NCI-H460 (cell line): ENCODE data around the gene MFF. TPM values are rescaled to one million over a fixed set of nuclear protein-coding genes. Genes with fewer than 3 reads are reported as not detected.

Experiments used
- DNase-seq: peaks from one replicate; pipeline ENCODE4 v3.0.0-alpha.2; 2016; ENCODE audit warnings: low read depth; ENCODE audit errors: extremely low read depth
- total RNA-seq: library from RNA; depleted of rRNA; stranded (reverse); fragments of >200 nt; shearing (Covaris generic); gene quantifications from 2 replicates; pipeline ENCODE4 v1.2.3, GENCODE V29; 2014; rRNA removed

The MFF gene
- total RNA-seq, 1 experiment from 2014 or later, result 785 TPM

DNA sequence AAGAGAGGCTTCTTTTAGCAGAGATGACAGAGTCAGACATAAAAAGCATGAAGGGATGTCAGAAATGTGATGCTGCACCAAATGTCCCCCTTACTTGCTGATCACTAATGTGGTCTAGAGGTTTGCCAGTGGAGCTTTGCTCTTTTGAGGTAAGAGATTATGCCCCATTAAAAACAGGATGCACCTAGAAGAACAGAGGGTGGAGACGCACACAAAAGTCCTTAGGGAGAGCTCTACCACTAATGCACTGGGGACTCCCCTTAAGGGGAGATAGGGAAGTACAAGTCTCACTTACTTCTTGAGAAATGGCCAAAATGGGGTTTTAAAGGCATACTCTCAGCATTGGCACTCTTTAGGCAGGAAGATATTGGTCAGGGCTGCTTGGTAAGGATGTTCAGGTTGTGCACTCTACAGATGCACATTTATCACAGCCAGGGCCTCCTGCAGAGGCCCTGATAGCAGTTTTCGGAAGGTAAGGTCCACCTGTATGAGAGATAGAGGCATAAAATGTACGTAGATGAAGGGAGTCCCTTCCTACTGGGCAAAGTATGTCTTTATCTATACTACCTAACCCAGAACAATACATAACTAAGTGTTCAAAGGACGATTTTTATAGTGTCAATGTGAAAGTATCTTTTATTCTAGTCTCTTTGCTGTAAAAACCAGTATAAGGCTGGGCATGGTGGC is 79.7 kb downstream of the MFF start:
- no peak for DNase-seq

DNA sequence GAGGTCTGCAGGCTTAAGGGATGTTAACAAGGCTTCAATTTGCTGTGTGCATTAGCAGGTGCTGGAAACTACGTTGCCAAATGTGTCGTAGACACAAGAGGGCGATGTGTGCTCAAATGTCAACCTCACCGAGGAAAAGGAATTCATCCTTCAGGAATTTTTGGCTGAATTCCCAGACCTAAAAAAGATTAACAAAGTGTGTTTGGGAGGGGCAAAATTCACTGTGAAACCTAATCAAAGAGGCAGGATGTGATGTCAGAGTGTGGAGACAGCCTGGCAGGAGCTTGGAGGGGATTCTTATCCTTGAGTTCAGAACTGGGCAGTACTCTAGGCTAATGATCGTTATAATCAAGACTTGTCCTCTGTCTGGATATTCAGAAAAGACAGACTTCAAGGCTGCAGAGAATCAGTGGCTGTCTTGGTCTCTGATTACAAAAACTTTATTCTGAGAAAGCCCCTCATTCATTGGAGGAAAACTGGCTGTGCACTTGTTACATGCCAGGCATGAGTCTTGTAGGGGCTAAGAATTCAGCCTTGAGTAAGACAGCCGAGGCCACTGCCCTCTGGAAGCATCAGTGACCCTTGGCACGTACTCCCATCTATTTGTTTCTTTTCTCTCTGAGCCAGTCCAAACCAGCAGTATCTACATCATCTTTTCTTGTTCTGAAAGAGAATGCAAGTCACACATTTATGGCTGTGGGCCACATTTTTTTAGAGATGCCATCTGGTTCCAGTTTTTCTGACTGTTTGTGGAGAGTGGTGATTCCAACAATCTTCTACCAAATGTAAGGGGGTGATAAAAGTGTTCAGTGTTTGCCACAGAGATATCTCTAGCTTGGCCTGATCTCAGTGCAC is 81.4 kb downstream of the MFF start:
- DNase-seq, result peak; percentile 98

Other genes starting within 250 kb of the MFF start
- gene COL4A4, start 161.0 kb upstream of the MFF start, total RNA-seq, result 6.6 and 8.0 TPM in 2 replicates
- gene COL4A3, start 160.6 kb upstream of the MFF start, total RNA-seq, result 4.0 and 5.5 TPM in 2 replicates
- gene TM4SF20, start 54.1 kb downstream of the MFF start, total RNA-seq, result 0.72 and 0.99 TPM in 2 replicates
- gene SCYGR1, start 62.7 kb downstream of the MFF start, total RNA-seq, result not detected in 2 replicates
- 191 and 213 TPM in 2 replicates for gene AGFG1, start 146.9 kb downstream of the MFF start, total RNA-seq